ENCODE data around the gene EVC.

The EVC gene

GRCh38 chr4:5700459-5700858 lies 10.5 kb upstream of the EVC start:
- TF ChIP-seq SIN3A (IDR thresholded peaks at IDR 0.05; ENCODE audit: borderline replicate concordance, insufficient read depth, low read length), result no peak
- no peak for TF ChIP-seq POLR2AphosphoS5 (IDR thresholded peaks at IDR 0.05; ENCODE audit: low read depth, low read length)
- TF ChIP-seq REST (IDR thresholded peaks at IDR 0.05; ENCODE audit: insufficient read depth in 1 of 2, low read depth in 2 of 2, low read length in 2 of 2), result no peak
- no peak for TF ChIP-seq TAF1 (IDR thresholded peaks at IDR 0.05; ENCODE audit: borderline replicate concordance, insufficient read depth, low read length)
- no peak for TF ChIP-seq FOXP2 (optimal IDR thresholded peaks at IDR 0.05; ENCODE audit: borderline replicate concordance, extremely low read depth, extremely low read length, insufficient read depth)

- TF ChIP-seq FOXP2 (optimal IDR thresholded peaks at IDR 0.05; ENCODE audit: borderline replicate concordance, extremely low read depth, extremely low read length, insufficient read depth) (no peak), REST (IDR thresholded peaks at IDR 0.05; ENCODE audit: insufficient read depth in 1 of 2, low read depth in 2 of 2, low read length in 2 of 2) (no peak), SIN3A (IDR thresholded peaks at IDR 0.05; ENCODE audit: borderline replicate concordance, insufficient read depth, low read length) (no peak), TAF1 (IDR thresholded peaks at IDR 0.05; ENCODE audit: borderline replicate concordance, insufficient read depth, low read length) (no peak), POLR2AphosphoS5 (IDR thresholded peaks at IDR 0.05; ENCODE audit: low read depth, low read length) (no peak)
These were observed 9.0 kb upstream of the EVC start for GRCh38 chr4:5701971-5702370.

GRCh38 chr4:5703831-5704230 lies 7.2 kb upstream of the EVC start:
- TF ChIP-seq FOXP2 (optimal IDR thresholded peaks at IDR 0.05; ENCODE audit: borderline replicate concordance, extremely low read depth, extremely low read length, insufficient read depth), result no peak
- no peak for TF ChIP-seq REST (IDR thresholded peaks at IDR 0.05; ENCODE audit: insufficient read depth in 1 of 2, low read depth in 2 of 2, low read length in 2 of 2)
- TF ChIP-seq TAF1 (IDR thresholded peaks at IDR 0.05; ENCODE audit: borderline replicate concordance, insufficient read depth, low read length), result no peak
- TF ChIP-seq POLR2AphosphoS5 (IDR thresholded peaks at IDR 0.05; ENCODE audit: low read depth, low read length), result no peak
- no peak for TF ChIP-seq SIN3A (IDR thresholded peaks at IDR 0.05; ENCODE audit: borderline replicate concordance, insufficient read depth, low read length)

GRCh38 chr4:5704276-5704675 lies 6.7 kb upstream of the EVC start:
- TF ChIP-seq TAF1 (IDR thresholded peaks at IDR 0.05; ENCODE audit: borderline replicate concordance, insufficient read depth, low read length), result no peak
- no peak for TF ChIP-seq FOXP2 (optimal IDR thresholded peaks at IDR 0.05; ENCODE audit: borderline replicate concordance, extremely low read depth, extremely low read length, insufficient read depth)
- TF ChIP-seq SIN3A (IDR thresholded peaks at IDR 0.05; ENCODE audit: borderline replicate concordance, insufficient read depth, low read length), result no peak

GRCh38 chr4:5705647-5706320 lies 5.2 kb upstream of the EVC start:
- TF ChIP-seq REST (IDR thresholded peaks at IDR 0.05; ENCODE audit: insufficient read depth in 1 of 2, low read depth in 2 of 2, low read length in 2 of 2), result no peak
- TF ChIP-seq TAF1 (IDR thresholded peaks at IDR 0.05; ENCODE audit: borderline replicate concordance, insufficient read depth, low read length), result no peak
- no peak for TF ChIP-seq POLR2AphosphoS5 (IDR thresholded peaks at IDR 0.05; ENCODE audit: low read depth, low read length)
- TF ChIP-seq SIN3A (IDR thresholded peaks at IDR 0.05; ENCODE audit: borderline replicate concordance, insufficient read depth, low read length), result no peak
- TF ChIP-seq FOXP2 (optimal IDR thresholded peaks at IDR 0.05; ENCODE audit: borderline replicate concordance, extremely low read depth, extremely low read length, insufficient read depth), result no peak
